Nephron progenitor cell (in vitro differentiated cells): Measurements from ENCODE around the gene PRDX1.
A peak's percentile ranks its signal among the peaks of the same experiment; 100 is the strongest.

Experiments
- DNase-seq: peaks from one replicate; pipeline ENCODE4 v3.0.0; 2021
- H3K27ac Mint-ChIP-seq: 2 replicates; pipeline ENCODE4 v1.8.0; 2021; ENCODE audit warnings: mild to moderate bottlenecking, moderate library complexity, mixed read lengths
- H3K27me3 Mint-ChIP-seq: 2 replicates; pipeline ENCODE4 v1.8.0; 2021; ENCODE audit warnings: mild to moderate bottlenecking, low read depth, mixed read lengths; ENCODE audit not compliant: poor library complexity
- H3K36me3 Mint-ChIP-seq: 2 replicates; pipeline ENCODE4 v1.8.0; 2021; ENCODE audit warnings: low read depth, mixed read lengths
- H3K4me1 Mint-ChIP-seq: 2 replicates; pipeline ENCODE4 v1.8.0; 2021; ENCODE audit warnings: mixed read lengths
- H3K4me3 Mint-ChIP-seq: 2 replicates; pipeline ENCODE4 v1.8.0; 2021; ENCODE audit warnings: mild to moderate bottlenecking, moderate library complexity, mixed read lengths
- H3K9me3 Mint-ChIP-seq: 2 replicates; pipeline ENCODE4 v1.8.0; 2021; ENCODE audit warnings: mild to moderate bottlenecking, moderate library complexity, mixed read lengths
- CTCF ChIP-seq: fragments of 200-600 bp; sonication (generic); IDR thresholded peaks from 2 replicates; pipeline ENCODE4 v1.5.0; 2021; ENCODE audit warnings: antibody characterized with exemption

The PRDX1 gene

GRCh38 chr1:45567911-45568310 is 46.2 kb upstream of the PRDX1 start:
- peaks cover 2% of the 10 kb centered on the region for H3K4me1 Mint-ChIP-seq
- no peak for TF ChIP-seq CTCF
- H3K27ac Mint-ChIP-seq: peak overlapping the region; percentile 66
- no peak for DNase-seq
- H3K27me3 Mint-ChIP-seq: no peaks in the 10 kb centered on the region
- peaks cover 50% of the 10 kb centered on the region for H3K36me3 Mint-ChIP-seq
- H3K9me3 Mint-ChIP-seq: no peaks in the 10 kb centered on the region
- H3K4me3 Mint-ChIP-seq: no peak overlapping the region

- DNase-seq: no peak
- no peak overlapping the region for H3K4me3 Mint-ChIP-seq
- H3K27ac Mint-ChIP-seq: no peak overlapping the region
- H3K27me3 Mint-ChIP-seq: no peaks in the 10 kb centered on the region
- TF ChIP-seq CTCF: no peak
- H3K4me1 Mint-ChIP-seq: no peaks in the 10 kb centered on the region
- no peaks in the 10 kb centered on the region for H3K9me3 Mint-ChIP-seq
- H3K36me3 Mint-ChIP-seq: peaks cover 58% of the 10 kb centered on the region
These were observed 45.0 kb upstream of the PRDX1 start for GRCh38 chr1:45566722-45567121.

- Mint-ChIP-seq H3K27ac (peak overlapping the region; percentile 75), H3K27me3 (no peaks in the 10 kb centered on the region), H3K4me1 (peaks cover 4% of the 10 kb centered on the region), H3K4me3 (no peak overlapping the region), H3K9me3 (no peaks in the 10 kb centered on the region), H3K36me3 (peaks cover 77% of the 10 kb centered on the region)
- TF ChIP-seq CTCF: no peak
- DNase-seq: no peak
These were observed 42.2 kb upstream of the PRDX1 start for GRCh38 chr1:45563843-45564242.

DNA sequence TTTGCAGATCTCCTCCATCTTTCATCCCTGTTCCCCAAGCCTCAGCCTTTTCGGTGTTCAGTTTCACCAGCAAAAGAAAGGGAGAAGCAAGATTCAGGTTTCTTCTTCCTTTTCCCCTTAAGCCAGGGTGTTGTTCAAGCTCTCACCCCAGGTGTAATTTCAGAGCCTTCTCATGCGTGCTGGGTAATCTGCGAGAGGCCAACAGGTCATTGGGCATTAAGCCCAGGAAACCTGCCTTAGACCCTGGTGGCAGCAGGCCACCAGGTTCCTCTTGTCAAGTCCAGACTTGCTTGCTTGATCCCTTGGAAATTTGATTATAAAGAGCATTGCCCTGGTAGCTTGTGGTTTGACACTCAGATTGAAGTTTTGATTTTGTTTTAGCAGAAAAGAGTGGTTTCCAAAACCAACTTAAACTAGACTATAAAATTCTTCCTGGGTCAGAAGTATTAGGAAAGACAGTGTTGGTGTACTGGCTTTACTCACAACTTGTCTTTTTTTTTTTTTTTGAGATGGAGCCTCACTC is 35.8 kb upstream of the PRDX1 start:
- no peak for DNase-seq
- Mint-ChIP-seq H3K27ac (peak overlapping the region; percentile 99), H3K27me3 (no peaks in the 10 kb centered on the region), H3K36me3 (peaks cover 51% of the 10 kb centered on the region), H3K9me3 (no peaks in the 10 kb centered on the region), H3K4me1 (peaks cover 22% of the 10 kb centered on the region), H3K4me3 (peak overlapping the region; percentile 44)
- no peak for TF ChIP-seq CTCF

- DNase-seq: no peak
- H3K4me1 Mint-ChIP-seq: peaks cover 36% of the 10 kb centered on the region
- no peaks in the 10 kb centered on the region for H3K27me3 Mint-ChIP-seq
- H3K4me3 Mint-ChIP-seq: no peak overlapping the region
- H3K36me3 Mint-ChIP-seq: peaks cover 28% of the 10 kb centered on the region
- TF ChIP-seq CTCF: no peak
- no peaks in the 10 kb centered on the region for H3K9me3 Mint-ChIP-seq
- H3K27ac Mint-ChIP-seq: no peak overlapping the region
These were observed 32.5 kb upstream of the PRDX1 start for GRCh38 chr1:45554198-45554597.

DNA sequence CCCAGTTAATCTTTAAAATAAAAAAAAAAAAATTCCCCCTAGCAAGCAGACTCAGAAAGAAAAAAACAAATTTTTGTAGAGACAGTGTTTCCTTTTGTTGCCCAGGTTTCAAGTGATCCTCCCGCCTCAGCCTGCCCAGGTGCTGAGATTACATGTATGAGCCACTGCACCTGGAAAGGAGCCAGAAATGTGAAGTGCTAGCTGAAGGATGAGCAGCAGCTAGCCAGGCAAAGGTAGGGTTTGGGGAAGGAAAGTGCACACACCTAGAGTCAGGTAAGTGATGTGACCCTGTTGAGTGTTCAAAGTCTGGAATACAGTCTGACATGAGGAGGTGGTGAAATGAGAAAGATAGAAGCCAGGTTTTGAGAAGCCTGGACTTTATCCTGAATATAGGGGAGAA is 30.6 kb upstream of the PRDX1 start:
- Mint-ChIP-seq H3K36me3 (peaks cover 19% of the 10 kb centered on the region), H3K4me3 (peak overlapping the region; percentile 98), H3K27me3 (peaks cover 3% of the 10 kb centered on the region), H3K9me3 (no peaks in the 10 kb centered on the region), H3K27ac (no peak overlapping the region), H3K4me1 (peaks cover 30% of the 10 kb centered on the region)
- no peak for TF ChIP-seq CTCF
- no peak for DNase-seq
